Psoas muscle (tissue), 8 donors: ENCODE results near the gene ZFHX3. TPM values are rescaled to one million over a fixed set of nuclear protein-coding genes. Genes with fewer than 3 reads are reported as not detected.
"Not testable (repeated sequence)": the region's sequence is repeated elsewhere in the genome, so short reads cannot be mapped to it uniquely, and the experiment has no call there.

Source experiments
- ATAC-seq, 4 donors: fragments of 200-7000 bp; cut with Tn5 transposase; one replicate each; pipeline ENCODE4 v1.9.1; 2020; ENCODE audit warnings: moderate library complexity in 3 of 4, mild to moderate bottlenecking in 2 of 4
- DNase-seq, 2 donors: peaks; one replicate each; pipeline ENCODE4 v3.0.0-alpha.2; 2020
- H3K27ac ChIP-seq: fragments of 200-600 bp; one replicate; pipeline ENCODE4 v1.8.0; 2022
- H3K27me3 ChIP-seq, 3 donors: fragments of 200-600 bp in 1 of 3; one replicate each; pipeline versions ENCODE4 v1.6.1 to v1.8.0; 2013 to 2022; ENCODE audit warnings: low read length in 2 of 3, mild to moderate bottlenecking in 2 of 3, moderate library complexity in 1 of 3; ENCODE audit not compliant: insufficient read depth in 3 of 3
- H3K36me3 ChIP-seq, 2 donors: fragments of 200-600 bp in 1 of 2; one replicate each; pipeline versions ENCODE4 v1.6.1 to v1.8.0; 2013 to 2022; ENCODE audit warnings: low read depth in 1 of 2, mild to moderate bottlenecking in 1 of 2, moderate library complexity in 1 of 2; ENCODE audit not compliant: insufficient read depth in 1 of 2
- H3K4me1 ChIP-seq: fragments of 200-600 bp; one replicate; pipeline ENCODE4 v1.8.0; 2022
- H3K4me3 ChIP-seq: fragments of 200-600 bp; one replicate; pipeline ENCODE4 v1.8.0; 2022; ENCODE audit warnings: mild to moderate bottlenecking
- H3K9me3 ChIP-seq: fragments of 200-600 bp; one replicate; pipeline ENCODE4 v1.8.0; 2022
- CTCF ChIP-seq: fragments of 200-600 bp; IDR thresholded peaks from one replicate; pipeline ENCODE4 v1.8.0; 2022; ENCODE audit warnings: antibody characterized with exemption
- WGBS, 3 donors: extraction: QIAGEN DNeasy Blood & Tissue Kit; methylation state at CpG; one replicate each; pipeline versions ENCODE4 v1.1.6 to v1.1.7; 2013; 5-methylcytosine and 5-hydroxymethylcytosine counted together
- intact Hi-C, 2 donors: fragments of 100-400 bp; cut with DNase I; formaldehyde crosslinking; loops; one replicate each; pipeline versions ENCODE4 v1.11.0 to v1.14.2; 2022
- polyA plus RNA-seq, 3 donors: library from polyadenylated mRNA; stranded (reverse); fragments of 200-250 nt; gene quantifications; one replicate each; pipeline ENCODE4 v1.2.3, GENCODE V29; 2013
- total RNA-seq, 4 donors: library from RNA; stranded (reverse); fragmentation: NEBNext Ultra II Directional in 2 of 4; extraction: Animal tissue kit (Norgen Biotek cat#: 25700) in 2 of 4; gene quantifications; one replicate each; pipeline versions ENCODE4 v1.2.1 to v1.2.4, GENCODE V29; 2021 to 2023
- donor health status: healthy with polysubstance abuse.
- donor health status: DM: no; HTN: no; CAD: no; lungs with moderate emphysema.
- donor health status: Bipolar disorder and iron deficiency.
- donor health status: healthy.
- donor health status: DM: yes; HTN: yes; CAD: no.
- donor health status: DM: no; HTN: no; CAD: no.
- donor health status: DM: no; HTN: no; CAD: no.
- donor health status: DM: yes; HTN: yes; CAD: no.

The ZFHX3 gene
- total and polyA plus RNA-seq, 7 donors, result 3.3 to 36.9 (median 11.5) TPM

- H3K27me3 ChIP-seq, result no peaks in the 10 kb centered on the region
- ATAC-seq, result no peak
- no peaks in the 10 kb centered on the region for H3K36me3 ChIP-seq
- peak overlapping the region; percentile 97 for H3K27ac ChIP-seq
- H3K4me3 ChIP-seq, result no peak overlapping the region
- intact Hi-C loops, result loop anchor here in 1 of 2 donors (5.0 kb wide), 1 partner anchor 36 kb away; no protein-coding TSS in a partner anchor
- no peak for DNase-seq
- TF ChIP-seq CTCF, result no peak
- H3K4me1 ChIP-seq, result peaks cover 83% of the 10 kb centered on the region
- no peaks in the 10 kb centered on the region for H3K9me3 ChIP-seq
- 60 to 84% (median 71%) methylated on average over 2 of the region's 2 CpGs for WGBS, 3 donors
Measured at GRCh38 chr16:72991211-72991610, 56.7 kb downstream of the ZFHX3 start.

GRCh38 chr16:72990571-72990970, 57.4 kb downstream of the ZFHX3 start:
- intact Hi-C loops, result loop anchor here (1.0 to 5.0 kb wide), 2 partner anchors 37 to 58 kb away; partner anchors contain the start of gene ZFHX3 (in 1 of the 2)
- Histone ChIP-seq H3K36me3 (no peaks in the 10 kb centered on the region), H3K27me3 (no peaks in the 10 kb centered on the region), H3K4me3 (peak overlapping the region; percentile 61), H3K27ac (peak overlapping the region; percentile 97), H3K9me3 (no peaks in the 10 kb centered on the region), H3K4me1 (peaks cover 81% of the 10 kb centered on the region)
- no peak for TF ChIP-seq CTCF
- WGBS, 3 donors, result 65 to 84% (median 68%) methylated on average over 14 of the region's 14 CpGs
- DNase-seq (no peak), ATAC-seq (no peak)

GRCh38 chr16:72989579-72990551, 58.1 kb downstream of the ZFHX3 start:
- TF ChIP-seq CTCF, result no peak
- 11 to 23% (median 15%) methylated on average over 19 of the region's 19 CpGs for WGBS, 3 donors
- ATAC-seq, result peak; percentile 75 to 82 (median 78)
- H3K36me3 ChIP-seq, result no peaks in the 10 kb centered on the region
- peak; percentile 86 to 95 for DNase-seq
- intact Hi-C loops, result loop anchor here (1.0 to 5.0 kb wide), 4 partner anchors 37 to 58 kb away; partner anchors contain the start of gene ZFHX3 (in 2 of the 2)
- H3K27me3 ChIP-seq, result no peaks in the 10 kb centered on the region
- H3K4me3 ChIP-seq, result peak overlapping the region; percentile 61
- H3K9me3 ChIP-seq, result no peaks in the 10 kb centered on the region
- H3K27ac ChIP-seq, result peak overlapping the region; percentile 97
- H3K4me1 ChIP-seq, result peaks cover 78% of the 10 kb centered on the region

GRCh38 chr16:72989203-72989578, 58.7 kb downstream of the ZFHX3 start:
- intact Hi-C loops, result loop anchor here (5.0 kb wide), 3 partner anchors 38 to 58 kb away; partner anchors contain the start of gene ZFHX3 (in 1 of the 2)
- DNase-seq, result peak in 1 of 2 donors; percentile 68
- WGBS, 3 donors, result 22 to 40% (median 31%) methylated on average over 7 of the region's 7 CpGs

GRCh38 chr16:72988569-72988968, 59.4 kb downstream of the ZFHX3 start:
- no peaks in the 10 kb centered on the region for H3K27me3 ChIP-seq
- H3K27ac ChIP-seq, result peak overlapping the region; percentile 97
- no peak for TF ChIP-seq CTCF
- peaks cover 84% of the 10 kb centered on the region for H3K4me1 ChIP-seq
- WGBS, 3 donors, result 42 to 76% (median 74%) methylated on average over 1 of the region's 1 CpG
- ATAC-seq, result no peak
- H3K4me3 ChIP-seq, result no peak overlapping the region
- no peak for DNase-seq
- no peaks in the 10 kb centered on the region for H3K36me3 ChIP-seq
- no peaks in the 10 kb centered on the region for H3K9me3 ChIP-seq
- intact Hi-C loops, result loop anchor here (5.0 kb wide), 3 partner anchors 39 to 59 kb away; partner anchors contain the start of gene ZFHX3 (in 1 of the 2)

More at GRCh38 chr16:72989203-72989578, 58.7 kb downstream of the ZFHX3 start:
- H3K9me3 ChIP-seq, ATAC-seq, H3K36me3 ChIP-seq, H3K27me3 ChIP-seq: not testable (repeated sequence)
- Histone ChIP-seq H3K4me1 (peaks cover 78% of the 10 kb centered on the region), H3K4me3 (peak overlapping the region; percentile 61), H3K27ac (peak overlapping the region; percentile 97)
